ENCODE measurements around the gene FREM2.

Gene FREM2

DNA sequence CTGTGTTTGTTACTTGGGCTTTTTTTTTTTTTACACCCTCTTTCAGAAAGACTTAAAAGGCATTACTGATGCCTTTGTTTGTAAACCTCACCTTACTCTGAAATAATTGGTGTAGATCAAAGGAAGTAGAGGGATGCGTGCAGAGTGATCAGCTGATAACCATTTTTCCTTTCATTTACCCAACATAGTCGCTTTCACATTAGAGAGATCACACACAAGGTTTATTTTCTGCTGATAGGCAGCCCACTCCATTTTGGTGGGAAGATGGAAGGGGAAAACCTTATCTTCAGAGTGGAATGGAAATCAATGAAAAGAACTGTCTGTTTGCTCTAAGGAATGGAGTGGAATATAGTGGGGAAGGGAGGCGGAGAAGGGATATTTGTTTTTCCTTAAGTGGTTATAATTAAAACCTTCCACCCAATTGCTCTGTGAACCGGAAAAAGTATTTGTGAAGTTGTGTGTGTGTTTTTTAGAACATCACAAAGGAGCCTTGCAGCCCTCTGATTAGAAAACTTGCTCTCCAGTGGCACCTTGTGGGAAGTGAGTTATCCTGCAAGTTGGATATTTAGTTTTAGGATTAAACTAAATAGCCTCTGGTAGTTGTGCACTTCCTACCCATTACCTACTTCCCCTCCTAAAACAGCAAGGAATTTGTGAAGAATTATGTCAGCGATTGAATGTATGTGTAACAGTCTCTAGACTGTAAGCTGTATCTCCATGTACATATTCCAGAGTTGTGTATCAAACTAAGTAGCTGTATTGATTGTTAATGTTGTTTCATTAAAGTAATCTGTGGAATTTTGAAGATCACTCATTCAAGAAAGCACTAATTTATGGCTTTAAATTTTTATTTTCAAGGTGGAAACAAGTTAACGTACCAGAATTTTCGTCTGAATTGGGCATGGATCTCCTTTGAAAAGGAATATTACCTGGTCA lies 76.8 kb downstream of the FREM2 start:
- no peak for DNase-seq

GRCh38 chr13:38766799-38767198 lies 79.9 kb downstream of the FREM2 start:
- DNase-seq = no peak

GRCh38 chr13:38767506-38768265 lies 80.8 kb downstream of the FREM2 start:
- no peak for DNase-seq

GRCh38 chr13:38769526-38769925 lies 82.6 kb downstream of the FREM2 start:
- DNase-seq = no peak

DNA sequence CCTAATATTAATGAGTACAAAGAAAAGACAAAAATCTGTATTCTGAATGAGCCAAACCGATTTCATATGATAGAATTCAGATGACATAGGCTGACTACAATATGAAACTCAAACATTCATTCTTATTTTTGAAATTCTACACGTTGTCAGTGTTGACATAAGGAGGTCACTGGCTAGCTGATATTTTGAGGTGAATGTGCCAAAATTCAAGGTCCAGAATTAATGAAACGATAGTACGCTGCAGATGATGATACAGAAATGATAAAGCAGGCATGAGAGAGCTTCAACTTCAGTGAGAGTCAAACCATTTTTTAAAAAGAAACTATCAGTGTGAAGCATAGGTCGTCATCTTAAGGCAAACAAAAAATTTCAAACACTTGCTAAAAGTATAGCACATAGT lies 88.2 kb downstream of the FREM2 start:
- no peak for DNase-seq

DNA sequence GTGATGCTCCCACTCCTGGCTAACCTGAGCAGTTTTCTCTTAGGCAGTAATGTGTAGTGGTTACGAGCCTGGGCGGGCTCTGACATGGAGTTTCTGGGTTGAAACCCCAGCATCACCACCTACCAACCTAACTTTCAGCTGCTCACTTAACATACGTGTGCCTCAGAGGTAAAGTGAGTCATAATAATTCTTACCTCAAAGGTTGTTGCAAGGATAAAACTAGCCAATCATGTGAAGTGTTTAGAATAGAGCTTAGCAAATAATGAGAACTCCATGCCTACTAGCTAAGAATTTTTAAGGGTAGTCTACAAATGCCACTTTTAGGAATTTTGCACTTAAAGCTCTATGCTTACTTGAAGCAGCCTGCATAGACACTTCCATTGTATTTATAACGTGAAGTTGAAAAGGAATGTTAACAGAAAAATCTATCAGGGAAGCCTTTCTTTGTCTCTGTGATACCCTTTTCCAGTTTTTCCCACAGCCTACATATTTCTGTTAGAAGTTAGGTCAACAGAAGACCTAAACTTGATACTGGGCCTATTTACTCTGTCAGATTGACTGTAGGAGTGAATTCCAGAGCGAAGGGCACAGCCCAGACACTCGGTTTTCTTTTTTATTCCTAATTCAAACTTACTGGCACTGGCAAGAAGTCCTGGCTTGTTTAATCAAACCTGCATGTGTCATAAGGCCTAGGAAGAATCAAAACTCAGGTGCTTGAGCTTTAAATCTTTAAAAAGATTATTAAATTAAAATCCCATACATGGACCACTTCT lies 90.7 kb downstream of the FREM2 start:
- DNase-seq = no peak

GRCh38 chr13:38781539-38781938 lies 94.7 kb downstream of the FREM2 start:
- DNase-seq = no peak

DNA sequence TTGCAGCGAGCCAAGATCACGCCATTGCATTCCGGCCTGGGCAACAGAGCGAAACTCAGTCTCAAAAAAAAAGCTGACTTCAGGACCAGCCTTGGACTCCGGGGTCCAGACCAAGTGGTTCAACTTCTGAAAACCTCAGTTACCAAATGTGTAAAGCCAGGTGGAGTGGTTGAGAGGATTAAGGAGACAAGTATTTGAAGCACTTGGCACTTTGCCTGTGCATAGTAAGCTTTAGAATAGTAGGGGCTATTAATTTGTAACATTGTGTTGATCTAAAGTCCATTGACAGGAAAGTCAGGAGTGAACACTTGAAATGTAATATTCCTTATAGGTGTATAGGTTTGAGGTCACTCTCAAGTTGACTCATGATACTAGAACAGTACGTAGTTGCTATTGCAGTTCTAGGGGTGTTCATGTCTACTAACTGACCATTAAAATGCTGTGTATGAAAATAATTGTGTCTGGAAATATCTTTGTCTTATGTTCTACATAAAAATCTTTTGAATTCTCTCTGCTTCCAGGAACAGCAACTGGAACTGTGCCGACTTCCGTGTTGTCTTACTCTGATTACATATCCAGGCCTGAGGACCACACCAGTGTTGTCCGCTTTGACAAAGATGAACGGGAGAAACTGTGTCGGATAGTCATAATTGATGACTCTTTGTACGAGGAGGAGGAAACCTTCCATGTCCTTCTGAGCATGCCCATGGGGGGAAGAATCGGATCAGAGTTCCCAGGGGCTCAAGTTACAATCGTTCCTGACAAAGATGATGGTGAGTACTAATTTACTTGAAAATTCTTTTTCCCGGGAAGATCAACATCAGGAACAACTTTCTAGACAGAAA lies 97.4 kb downstream of the FREM2 start:
- no peak for DNase-seq

DNA sequence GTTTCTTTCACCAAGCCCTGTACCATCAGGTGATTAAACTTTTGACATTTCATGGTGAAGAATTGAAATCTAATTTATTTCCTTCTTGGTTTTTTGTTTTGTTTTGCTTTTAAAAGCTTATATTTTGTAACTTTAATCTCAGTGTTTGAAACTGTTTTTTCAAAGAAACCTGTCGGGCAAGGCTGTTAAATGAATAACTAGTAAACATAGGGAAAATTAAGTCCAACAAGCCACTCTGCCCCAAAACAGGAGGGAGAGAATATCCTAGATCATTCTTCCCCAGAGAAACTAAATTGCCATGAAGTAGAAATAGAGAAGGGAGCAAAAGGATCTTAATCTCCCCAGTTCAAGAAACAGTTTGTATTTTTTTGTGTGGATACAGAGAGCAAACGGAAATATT lies 98.2 kb downstream of the FREM2 start:
- DNase-seq = no peak

- DNase-seq = no peak
Measured at GRCh38 chr13:38785490-38785889, 98.6 kb downstream of the FREM2 start.

DNA sequence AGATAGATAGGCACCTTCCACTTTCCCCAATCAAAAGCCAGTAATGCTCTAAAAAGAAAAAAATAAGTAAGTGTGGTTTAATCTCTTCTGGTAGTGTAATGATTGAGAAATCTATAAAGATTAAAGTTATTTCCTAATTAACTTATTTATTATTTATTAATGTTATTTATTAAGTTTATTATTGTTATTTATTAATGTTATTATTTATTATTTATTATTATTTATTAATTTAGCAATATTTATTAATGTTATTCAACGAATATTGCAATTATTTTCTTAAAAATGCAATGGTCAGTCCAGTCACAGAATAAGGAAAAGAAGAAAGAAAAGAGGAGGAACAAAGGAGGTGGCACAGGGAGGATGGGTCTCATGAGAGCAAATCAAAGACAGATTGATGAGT lies 100.7 kb downstream of the FREM2 start:
- no peak for DNase-seq

DNA sequence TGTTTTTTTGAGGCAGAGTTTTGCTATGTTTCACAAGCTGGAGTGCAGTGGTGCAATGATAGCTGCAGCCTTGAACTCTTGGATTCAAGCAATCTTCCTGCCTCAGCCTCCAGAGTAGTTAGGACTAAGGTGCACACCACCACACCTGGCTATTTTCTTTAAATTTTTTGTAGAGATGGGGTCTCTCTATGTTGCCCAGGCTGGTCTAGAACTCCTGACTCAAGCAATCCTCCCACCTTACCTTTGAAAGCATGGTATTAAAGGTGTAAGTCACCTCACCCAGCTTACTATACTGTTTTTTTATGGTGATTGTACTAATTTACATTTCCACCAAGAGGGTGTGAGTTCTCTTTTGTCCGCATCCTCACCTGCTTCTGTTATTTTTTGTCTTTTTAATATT lies 110.0 kb downstream of the FREM2 start:
- DNase-seq = no peak

DNA sequence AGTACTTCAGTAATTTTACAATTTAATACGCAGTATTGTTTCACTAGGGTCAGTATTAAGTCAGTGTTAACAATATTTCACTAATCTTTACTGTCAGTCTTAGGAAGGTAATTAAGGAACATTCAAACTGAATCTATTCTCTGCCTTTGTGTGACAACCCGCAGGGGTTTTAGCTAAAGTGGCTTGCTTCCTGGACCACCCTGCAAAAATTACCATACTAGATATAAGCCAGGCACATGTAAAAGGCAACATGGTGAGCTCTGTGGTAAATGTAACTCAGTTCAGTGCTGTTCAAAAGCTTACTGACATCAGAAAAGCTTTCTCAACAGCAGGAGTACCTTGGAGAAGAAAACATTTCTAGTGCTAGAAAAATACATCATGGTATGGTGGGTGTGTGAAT lies 116.7 kb downstream of the FREM2 start:
- no peak for DNase-seq

GRCh38 chr13:38804061-38804460 lies 117.2 kb downstream of the FREM2 start:
- DNase-seq = no peak

DNA sequence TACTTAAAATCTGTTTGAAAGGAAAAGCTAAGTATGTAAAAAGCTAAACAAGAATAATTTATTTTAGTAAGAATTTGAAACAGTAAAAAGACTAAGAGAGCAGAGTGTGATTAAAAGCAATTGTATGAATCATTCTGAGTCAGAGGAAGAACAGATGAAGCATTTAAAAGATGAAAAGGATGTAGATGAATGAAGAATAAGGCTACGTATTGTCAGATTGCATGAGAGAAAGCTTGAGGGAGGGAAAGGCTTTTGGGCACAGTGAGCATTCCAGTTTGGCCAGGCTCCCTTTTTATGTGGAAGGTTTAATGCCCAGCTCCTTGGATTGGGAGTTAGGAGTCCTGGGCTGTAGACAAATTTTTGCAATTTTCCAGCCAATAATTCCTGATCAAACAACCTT lies 117.7 kb downstream of the FREM2 start:
- no peak for DNase-seq

DNA sequence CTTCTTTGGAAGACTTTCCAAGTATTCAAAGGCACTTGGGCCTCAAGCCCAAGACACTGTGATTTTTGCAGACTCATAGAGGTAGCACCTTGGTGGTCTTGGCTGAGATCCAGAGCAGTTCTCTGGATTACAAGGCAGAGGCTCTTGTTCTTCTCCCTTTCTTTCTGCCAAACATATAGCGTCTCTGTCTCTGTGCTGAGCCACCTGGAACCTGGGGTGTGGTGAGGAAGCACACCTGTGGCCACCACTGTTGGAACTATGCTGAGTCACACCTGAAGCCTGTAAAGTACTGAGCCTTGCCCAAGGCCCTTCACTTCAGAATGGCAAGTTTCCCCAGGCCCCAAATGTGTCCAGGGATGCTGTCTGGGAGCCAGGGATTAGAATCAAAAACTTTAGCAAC lies 127.5 kb downstream of the FREM2 start:
- DNase-seq = no peak

DNA sequence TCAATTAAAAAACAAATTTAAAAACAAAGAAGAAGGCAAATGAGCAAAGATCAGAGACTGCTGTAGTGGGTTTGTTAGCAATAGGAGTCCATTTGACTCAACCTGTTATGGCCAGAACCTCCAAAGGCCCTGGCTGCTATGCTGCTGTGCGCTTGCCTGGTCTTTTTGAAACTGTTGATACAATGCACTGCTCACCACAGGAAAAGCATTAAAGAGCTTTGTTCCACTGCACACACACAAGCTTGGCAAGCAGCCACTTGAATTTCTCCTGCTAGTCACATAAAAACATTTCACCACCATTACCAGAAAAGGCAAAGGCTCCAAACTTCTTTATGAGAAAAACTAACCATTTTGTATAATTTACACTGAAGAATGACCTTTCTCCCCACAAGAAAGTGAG lies 132.2 kb downstream of the FREM2 start:
- no peak for DNase-seq

DNA sequence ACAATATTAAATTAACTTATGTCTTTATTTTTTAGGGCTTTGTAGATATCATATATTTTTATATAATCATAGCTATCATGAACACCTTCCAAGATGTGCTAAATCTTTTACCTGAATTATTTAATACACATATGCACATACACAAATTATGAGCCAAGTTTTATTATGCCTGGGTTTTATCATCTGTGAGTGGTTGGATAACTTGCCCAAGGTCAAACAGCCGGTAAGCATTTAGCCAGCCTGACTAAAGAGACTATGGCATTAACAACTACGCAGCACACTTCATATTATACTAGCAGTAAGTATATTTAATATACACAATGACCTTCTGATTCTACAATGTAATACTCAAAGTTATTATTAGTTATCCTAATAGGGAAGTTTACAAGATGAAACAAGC lies 132.7 kb downstream of the FREM2 start:
- DNase-seq = no peak

- no peak for DNase-seq
Measured at GRCh38 chr13:38821770-38822551, 135.1 kb downstream of the FREM2 start.

GRCh38 chr13:38824342-38824741 lies 137.5 kb downstream of the FREM2 start:
- DNase-seq = no peak

GRCh38 chr13:38826182-38826813 lies 139.4 kb downstream of the FREM2 start:
- no peak for DNase-seq

Measured in activated CD8-positive, alpha-beta memory T cell treated with anti-CD3 and anti-CD28 coated beads for 24 hours (primary cell).